ENCODE measurements around the gene MRPS35.
A peak's percentile ranks its signal among the peaks of the same experiment; 100 is the strongest.

Gene MRPS35

GRCh38 chr12:27710592-27711316 is at the start of gene MRPS35:
Gene MRPS35 (plus strand): TSS chr12:27710832. CDS start chr12:27710844, 12 bp downstream.
- peak; percentile 76 to 84 for DNase-seq (ENCODE audit: extremely low read depth in 1 of 2, low read depth in 1 of 2)

GRCh38 chr12:27665704-27666103 is 44.9 kb upstream of the MRPS35 start:
- no peak for DNase-seq (ENCODE audit: extremely low read depth in 1 of 2, low read depth in 1 of 2)

GRCh38 chr12:27666510-27666909 is 44.1 kb upstream of the MRPS35 start:
- DNase-seq (ENCODE audit: extremely low read depth in 1 of 2, low read depth in 1 of 2), result no peak

- no peak for DNase-seq (ENCODE audit: extremely low read depth in 1 of 2, low read depth in 1 of 2)
Measured at GRCh38 chr12:27667540-27667939, 43.1 kb upstream of the MRPS35 start.

- DNase-seq (ENCODE audit: extremely low read depth in 1 of 2, low read depth in 1 of 2), result no peak
Measured at GRCh38 chr12:27672051-27672450, 38.6 kb upstream of the MRPS35 start.

GRCh38 chr12:27672643-27673042 is 38.0 kb upstream of the MRPS35 start:
- no peak for DNase-seq (ENCODE audit: extremely low read depth in 1 of 2, low read depth in 1 of 2)

GRCh38 chr12:27673101-27673718 is 37.4 kb upstream of the MRPS35 start:
- no peak for DNase-seq (ENCODE audit: extremely low read depth in 1 of 2, low read depth in 1 of 2)

- DNase-seq (ENCODE audit: extremely low read depth in 1 of 2, low read depth in 1 of 2), result no peak
Measured at GRCh38 chr12:27674989-27675388, 35.6 kb upstream of the MRPS35 start.

GRCh38 chr12:27680619-27681018 is 30.0 kb upstream of the MRPS35 start:
- DNase-seq (ENCODE audit: extremely low read depth in 1 of 2, low read depth in 1 of 2), result no peak

- DNase-seq (ENCODE audit: extremely low read depth in 1 of 2, low read depth in 1 of 2), result no peak
Measured at GRCh38 chr12:27682534-27682933, 28.1 kb upstream of the MRPS35 start.

- DNase-seq (ENCODE audit: extremely low read depth in 1 of 2, low read depth in 1 of 2), result no peak
Measured at GRCh38 chr12:27685274-27685673, 25.4 kb upstream of the MRPS35 start.

- no peak for DNase-seq (ENCODE audit: extremely low read depth in 1 of 2, low read depth in 1 of 2)
Measured at GRCh38 chr12:27686147-27686546, 24.5 kb upstream of the MRPS35 start.

GRCh38 chr12:27688671-27689070 is 22.0 kb upstream of the MRPS35 start:
- DNase-seq (ENCODE audit: extremely low read depth in 1 of 2, low read depth in 1 of 2), result no peak

- no peak for DNase-seq (ENCODE audit: extremely low read depth in 1 of 2, low read depth in 1 of 2)
Measured at GRCh38 chr12:27689558-27690180, 21.0 kb upstream of the MRPS35 start.

GRCh38 chr12:27693403-27693802 is 17.2 kb upstream of the MRPS35 start:
- no peak for DNase-seq (ENCODE audit: extremely low read depth in 1 of 2, low read depth in 1 of 2)

GRCh38 chr12:27695556-27696292 is 14.9 kb upstream of the MRPS35 start:
- DNase-seq (ENCODE audit: extremely low read depth in 1 of 2, low read depth in 1 of 2), result no peak

GRCh38 chr12:27696293-27696652 is 14.4 kb upstream of the MRPS35 start, which contains the start of gene REP15:
Gene REP15 (plus strand): TSS chr12:27696447. CDS start chr12:27696563, 116 bp downstream.
- no peak for DNase-seq (ENCODE audit: extremely low read depth in 1 of 2, low read depth in 1 of 2)

GRCh38 chr12:27696864-27697564 is 13.6 kb upstream of the MRPS35 start:
- no peak for DNase-seq (ENCODE audit: extremely low read depth in 1 of 2, low read depth in 1 of 2)

- DNase-seq (ENCODE audit: extremely low read depth in 1 of 2, low read depth in 1 of 2), result peak; percentile 14 to 57
Measured at GRCh38 chr12:27703720-27704452, 6.7 kb upstream of the MRPS35 start.

- DNase-seq (ENCODE audit: extremely low read depth in 1 of 2, low read depth in 1 of 2), result no peak
Measured at GRCh38 chr12:27705263-27705662, 5.4 kb upstream of the MRPS35 start.
